Measurements from ENCODE around the gene SCFD2. TPM values are rescaled to one million over a fixed set of nuclear protein-coding genes. Genes with fewer than 3 reads are reported as not detected.

Gene SCFD2
- total RNA-seq, 4 donors from 2014 or later: 8.9 to 16.0 (median 14.8) TPM

- in situ Hi-C loops (cut with MboI; ENCODE audit: low sequenced_read_pairs in 4 of 4) (no loop called here), intact Hi-C loops (cut with DNase I; ENCODE audit: low total_unique reads) (no loop called here)
- Histone ChIP-seq H3K4me1 (no peaks in the 10 kb centered on the region), H3K27me3 (no peaks in the 10 kb centered on the region), H3K36me3 (no peaks in the 10 kb centered on the region), H3K4me3 (no peak overlapping the region), H3K9me3 (no peaks in the 10 kb centered on the region), H3K27ac (no peak overlapping the region)
- TF ChIP-seq POLR2A (IDR thresholded peaks at IDR 0.05): no peak
- no peak for TF ChIP-seq CTCF (IDR thresholded peaks at IDR 0.05 in 4 of 5, conservative IDR thresholded peaks at IDR 0.05 in 1 of 5)
- ATAC-seq: no peak
- DNase-seq: no peak
These were observed 157.1 kb downstream of the SCFD2 start for GRCh38 chr4:53208753-53209152.

DNA sequence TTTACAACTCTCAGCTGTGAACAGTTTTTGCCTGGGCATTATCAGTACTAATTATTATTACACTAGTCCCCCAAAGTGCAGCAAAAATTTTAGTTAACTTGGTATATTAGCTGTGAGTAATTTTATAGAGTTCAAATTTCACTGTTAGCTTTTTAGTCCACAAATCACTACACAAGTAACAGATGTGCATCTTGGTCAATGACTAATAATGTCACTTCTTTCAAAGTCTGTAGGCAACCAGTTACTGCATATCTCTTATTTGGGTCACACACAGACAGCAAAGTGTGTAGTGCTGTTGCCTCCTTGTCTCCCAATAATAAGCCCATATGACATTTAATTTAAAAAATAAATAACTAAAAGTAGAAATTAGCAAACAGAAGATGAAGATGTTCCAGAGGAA lies 159.9 kb downstream of the SCFD2 start:
- in situ Hi-C loops (cut with MboI; ENCODE audit: low sequenced_read_pairs in 4 of 4) (no loop called here), intact Hi-C loops (cut with DNase I; ENCODE audit: low total_unique reads) (no loop called here)
- no peaks in the 10 kb centered on the region for H3K27me3 ChIP-seq
- no peak for TF ChIP-seq POLR2A (IDR thresholded peaks at IDR 0.05)
- no peak for TF ChIP-seq CTCF (IDR thresholded peaks at IDR 0.05 in 4 of 5, conservative IDR thresholded peaks at IDR 0.05 in 1 of 5)
- H3K4me1 ChIP-seq: no peaks in the 10 kb centered on the region
- ATAC-seq: no peak
- H3K9me3 ChIP-seq: no peaks in the 10 kb centered on the region
- DNase-seq: no peak
- H3K36me3 ChIP-seq: no peaks in the 10 kb centered on the region
- H3K4me3 ChIP-seq: no peak overlapping the region
- no peak overlapping the region for H3K27ac ChIP-seq

DNA sequence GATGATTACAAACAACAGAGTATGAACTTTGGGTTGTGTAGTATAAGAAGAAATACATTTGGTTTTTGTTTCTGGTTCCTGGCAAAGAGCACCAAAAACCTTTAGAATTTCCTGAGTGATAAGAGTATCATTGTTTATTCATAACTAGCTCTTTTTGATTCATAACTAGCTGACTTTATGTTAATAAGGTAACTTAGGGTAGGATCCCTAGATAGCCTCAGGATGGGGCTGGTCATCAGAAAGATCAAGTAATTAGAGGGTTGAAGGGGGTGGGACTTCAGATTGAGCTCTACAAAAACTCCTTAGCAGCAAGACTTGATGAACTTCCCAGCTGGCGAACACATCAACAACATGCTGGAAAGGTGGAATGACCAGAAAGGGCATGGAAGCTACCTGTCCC lies 166.5 kb downstream of the SCFD2 start:
- DNase-seq (no peak), ATAC-seq (no peak)
- no peaks in the 10 kb centered on the region for H3K4me1 ChIP-seq
- no peak overlapping the region for H3K4me3 ChIP-seq
- no peaks in the 10 kb centered on the region for H3K9me3 ChIP-seq
- no peaks in the 10 kb centered on the region for H3K36me3 ChIP-seq
- TF ChIP-seq POLR2A (IDR thresholded peaks at IDR 0.05) (no peak), CTCF (IDR thresholded peaks at IDR 0.05 in 4 of 5, conservative IDR thresholded peaks at IDR 0.05 in 1 of 5) (no peak)
- no peak overlapping the region for H3K27ac ChIP-seq
- in situ Hi-C loops (cut with MboI; ENCODE audit: low sequenced_read_pairs in 4 of 4): loop anchor here (10.0 to 25.0 kb wide), 6 partner anchors 88 to 1025 kb away; partner anchors contain the start of gene PDGFRA (in 2 of the 4)
- intact Hi-C loops (cut with DNase I; ENCODE audit: low total_unique reads): loop anchor here (10.0 kb wide), 1 partner anchor 185 kb away; no protein-coding TSS in a partner anchor
- no peaks in the 10 kb centered on the region for H3K27me3 ChIP-seq

DNA sequence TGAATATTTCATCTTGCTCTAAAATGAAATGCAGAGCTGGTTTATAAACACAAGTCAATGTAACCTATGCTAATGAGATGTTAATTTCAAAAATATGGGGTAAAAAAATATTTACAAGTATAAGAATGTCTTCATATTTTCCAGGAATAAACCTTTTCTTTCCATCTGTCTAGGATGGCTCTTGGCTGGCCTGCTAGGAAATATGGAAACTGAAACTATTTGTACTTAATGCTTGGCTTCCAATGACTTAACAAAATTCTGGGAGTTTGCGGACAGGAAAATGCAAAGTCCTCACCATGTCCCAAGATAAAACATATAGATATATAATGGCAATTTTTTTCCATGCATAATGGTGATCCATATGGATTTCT lies 168.1 kb downstream of the SCFD2 start:
- Histone ChIP-seq H3K27ac (no peak overlapping the region), H3K27me3 (no peaks in the 10 kb centered on the region), H3K9me3 (no peaks in the 10 kb centered on the region), H3K4me3 (no peak overlapping the region), H3K36me3 (no peaks in the 10 kb centered on the region), H3K4me1 (no peaks in the 10 kb centered on the region)
- no peak for TF ChIP-seq POLR2A (IDR thresholded peaks at IDR 0.05)
- TF ChIP-seq CTCF (IDR thresholded peaks at IDR 0.05 in 4 of 5, conservative IDR thresholded peaks at IDR 0.05 in 1 of 5): no peak
- DNase-seq: no peak
- in situ Hi-C loops (cut with MboI; ENCODE audit: low sequenced_read_pairs in 4 of 4): loop anchor here (10.0 to 25.0 kb wide), 6 partner anchors 90 to 1027 kb away; partner anchors contain the start of gene PDGFRA (in 2 of the 4)
- intact Hi-C loops (cut with DNase I; ENCODE audit: low total_unique reads): loop anchor here (1.0 to 10.0 kb wide), 2 partner anchors 183 to 1037 kb away; no protein-coding TSS in a partner anchor
- ATAC-seq: no peak
